IPS-18c (cell line): Measurements from ENCODE around the gene OTOP1.
"Not testable (repeated sequence)": the region's sequence is repeated elsewhere in the genome, so short reads cannot be mapped to it uniquely, and the experiment has no call there.

Source experiments
- H3K4me3 ChIP-seq: 2 replicates; pipeline ENCODE4 v1.7.0; 2013; ENCODE audit warnings: low read depth, mild to moderate bottlenecking, low read length, moderate library complexity; ENCODE audit not compliant: insufficient read depth
- H3K9me3 ChIP-seq: one replicate; pipeline ENCODE4 v1.6.1; 2013; ENCODE audit warnings: mild to moderate bottlenecking, low read length, moderate library complexity; ENCODE audit not compliant: control insufficient read depth, insufficient read depth

Gene OTOP1

DNA sequence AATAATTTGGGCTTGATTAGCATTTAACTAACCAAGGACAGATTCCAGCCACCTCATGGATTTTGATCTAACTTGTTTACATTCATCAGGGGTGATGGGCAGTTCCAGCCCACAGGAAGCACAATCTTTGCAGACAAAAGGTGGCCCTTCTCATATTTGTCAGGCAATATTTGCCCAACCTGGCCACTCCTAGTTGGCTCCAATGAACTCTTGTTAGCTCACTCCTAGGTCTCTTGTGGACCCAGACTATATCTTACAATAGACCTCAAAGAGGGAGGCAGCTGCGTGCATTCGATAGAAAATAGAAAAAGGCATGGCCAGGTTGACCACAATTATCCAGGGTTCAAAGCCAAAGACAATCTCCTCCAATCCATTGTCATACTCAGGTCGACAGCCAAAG is 38.2 kb downstream of the OTOP1 start:
- not testable (repeated sequence) for H3K4me3 ChIP-seq, H3K9me3 ChIP-seq

DNA sequence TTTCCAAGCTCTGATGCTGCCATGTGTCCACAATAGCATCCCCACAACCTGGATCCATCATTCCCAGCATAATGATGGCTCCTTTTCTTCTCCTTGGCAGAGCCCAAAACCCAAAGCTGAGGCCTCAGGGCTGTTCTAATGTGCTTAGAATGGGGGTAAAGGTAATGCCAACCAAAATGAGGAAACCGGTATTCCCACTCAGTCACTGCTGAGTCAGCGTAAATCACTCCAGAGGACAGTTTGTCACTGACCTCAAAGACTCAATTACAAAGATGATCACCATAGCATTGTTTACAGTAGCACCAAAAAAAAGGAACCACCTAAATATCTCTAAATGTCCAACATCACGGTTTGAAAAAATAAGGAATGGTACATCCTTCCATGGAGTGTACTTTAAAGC is 41.2 kb downstream of the OTOP1 start:
- H3K9me3 ChIP-seq = no peaks in the 10 kb centered on the region

DNA sequence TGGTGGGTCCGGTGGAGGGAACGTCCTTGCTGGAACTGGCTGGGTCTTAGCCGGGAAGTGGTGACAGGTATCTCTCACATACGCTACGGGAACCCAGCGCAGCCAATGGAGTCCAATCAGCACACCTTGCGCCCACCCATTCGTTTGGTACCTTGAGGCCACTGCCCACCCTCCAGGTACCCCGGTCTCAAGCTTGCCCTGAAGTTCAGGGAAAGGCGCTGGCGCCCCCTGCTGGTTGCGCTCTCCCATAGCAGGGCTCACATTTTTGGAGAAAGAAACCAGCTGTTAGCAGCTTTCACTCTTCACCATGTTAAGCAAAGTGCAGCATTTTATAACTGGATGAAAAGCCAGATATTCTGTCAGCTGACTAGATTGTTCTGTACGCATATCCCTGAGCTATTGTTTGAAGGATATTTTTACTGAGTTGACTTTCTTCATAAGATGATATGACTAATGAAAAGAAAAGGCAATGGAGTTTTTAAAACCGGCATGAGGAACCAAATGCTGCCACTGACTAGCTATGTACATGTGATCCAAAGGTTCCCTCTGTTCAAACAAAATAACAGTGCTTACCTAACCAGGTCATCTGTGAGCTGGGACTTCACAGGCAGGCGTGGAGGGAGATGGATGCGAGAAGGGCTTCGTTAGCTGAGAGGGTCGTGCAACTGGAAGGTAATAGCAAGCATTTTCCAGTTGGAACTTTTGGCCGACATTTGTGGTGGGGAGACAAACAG is 43.7 kb downstream of the OTOP1 start:
- Histone ChIP-seq H3K4me3 (no peak overlapping the region), H3K9me3 (no peaks in the 10 kb centered on the region)

More for the DNA sequence above, 41.2 kb downstream of the OTOP1 start:
- H3K4me3 ChIP-seq = no peak overlapping the region

DNA sequence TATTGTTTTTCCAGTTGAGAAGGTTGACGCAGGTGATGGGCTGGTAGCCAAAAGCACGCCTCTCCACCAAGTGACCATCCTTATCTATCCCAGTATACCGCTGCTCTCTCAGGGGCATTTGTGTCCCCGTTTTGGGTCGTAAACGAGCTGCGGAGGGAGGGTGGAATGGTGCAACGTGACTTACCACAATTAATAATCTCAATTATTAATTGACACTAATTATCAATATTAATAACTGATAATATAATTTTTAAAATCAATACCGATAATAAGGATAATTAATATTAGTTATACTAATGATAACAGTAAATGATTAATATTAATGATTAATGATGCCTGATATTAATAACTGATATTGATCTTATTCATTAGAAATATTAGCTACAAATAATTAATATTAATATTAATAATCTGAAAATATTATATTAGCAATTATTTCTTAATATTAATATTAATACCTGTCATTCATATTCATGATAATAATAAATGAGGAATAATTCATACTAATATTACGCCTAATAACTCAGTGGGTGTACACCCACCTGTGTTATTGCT is 56.1 kb downstream of the OTOP1 start:
- H3K4me3 ChIP-seq = no peak overlapping the region
- H3K9me3 ChIP-seq = no peaks in the 10 kb centered on the region

DNA sequence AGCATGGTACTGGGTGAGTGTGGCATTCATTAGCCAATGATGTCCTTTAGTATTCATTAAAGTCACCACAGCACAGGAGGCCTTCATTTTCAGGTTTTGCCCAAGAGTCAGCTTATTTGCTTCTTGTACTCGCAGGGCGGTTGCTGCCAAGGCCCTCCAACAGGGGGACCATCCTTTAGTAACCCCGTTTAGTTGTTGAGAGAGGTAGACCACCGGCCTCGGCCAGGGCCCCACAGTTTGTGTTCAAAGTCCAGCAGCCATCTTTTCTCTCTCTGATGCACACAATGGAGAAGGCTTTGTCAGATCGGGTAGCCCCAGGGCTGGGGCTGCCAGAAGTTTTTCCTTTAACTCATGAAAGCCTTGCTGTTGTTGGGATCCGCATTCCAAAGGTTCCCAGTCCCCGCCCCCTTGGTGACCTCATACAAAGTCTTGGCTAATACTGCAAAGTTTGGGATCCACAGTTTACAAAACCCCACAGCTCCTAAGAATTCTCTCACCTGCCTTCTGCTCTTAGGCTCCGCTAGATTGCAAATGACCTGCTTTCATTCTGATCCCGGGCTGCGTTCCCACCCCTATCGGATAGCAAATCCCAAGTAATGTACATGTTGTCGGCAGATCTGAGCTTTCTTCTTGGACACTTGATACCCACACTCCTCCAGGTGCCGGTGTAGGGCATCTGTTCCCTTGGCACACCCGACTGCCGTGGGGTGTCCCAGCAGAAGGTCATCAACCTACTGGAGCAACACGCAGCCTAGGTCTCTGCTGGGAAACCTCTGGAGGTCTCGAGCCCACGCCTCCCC is 58.5 kb downstream of the OTOP1 start:
- not testable (repeated sequence) for H3K9me3 ChIP-seq, H3K4me3 ChIP-seq

DNA sequence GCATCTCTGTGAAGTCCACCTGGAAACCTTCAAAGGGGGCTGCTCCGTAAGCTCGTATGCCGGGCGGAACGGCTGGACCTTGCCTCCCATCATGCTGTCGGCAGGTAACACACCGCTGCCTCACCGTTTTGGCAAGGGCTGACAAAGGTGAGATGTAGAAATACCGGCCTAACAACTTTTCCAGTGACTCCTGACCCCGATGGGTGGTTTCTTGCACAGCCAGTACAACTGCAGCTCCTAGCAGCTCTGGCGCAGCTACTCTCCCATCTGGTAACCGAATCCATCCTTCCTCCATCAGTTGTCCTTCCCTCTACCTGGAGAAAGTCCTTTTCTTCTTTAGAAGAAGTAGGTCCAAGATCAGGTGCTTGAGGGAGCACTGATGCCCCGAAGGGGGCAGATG is 59.7 kb downstream of the OTOP1 start:
- not testable (repeated sequence) for H3K9me3 ChIP-seq, H3K4me3 ChIP-seq

DNA sequence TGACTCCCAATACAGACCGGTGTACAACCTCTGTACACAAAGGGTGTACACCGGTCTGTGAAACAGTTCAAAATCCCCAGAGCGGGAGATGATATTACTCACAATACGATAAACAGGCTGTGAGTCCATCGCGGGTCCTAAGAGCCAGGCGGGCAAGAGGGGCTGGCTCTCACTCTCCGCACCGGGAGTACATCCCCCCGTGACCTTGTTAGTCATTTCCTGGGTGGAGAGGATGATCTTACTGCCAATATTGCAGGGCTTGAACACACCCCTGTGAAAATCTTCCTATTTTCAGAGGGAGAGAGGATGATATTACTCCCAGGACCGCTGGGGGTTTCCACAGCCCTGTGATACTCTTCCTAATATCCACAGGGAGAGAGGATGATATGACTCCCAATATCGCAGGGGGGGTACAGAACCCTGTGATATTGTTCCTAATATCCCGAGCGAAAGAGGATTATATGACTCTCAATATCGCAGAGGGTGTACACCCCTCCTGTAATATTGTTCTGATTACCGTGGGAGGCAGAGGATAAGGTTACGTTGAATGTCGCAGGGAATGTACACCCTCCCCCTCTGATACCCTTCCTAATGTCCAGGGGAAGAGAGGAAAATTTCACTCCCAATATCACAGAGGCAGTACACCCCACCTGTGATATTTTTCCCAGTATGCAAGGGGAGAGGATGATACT is 60.9 kb downstream of the OTOP1 start:
- not testable (repeated sequence) for H3K4me3 ChIP-seq, H3K9me3 ChIP-seq

DNA sequence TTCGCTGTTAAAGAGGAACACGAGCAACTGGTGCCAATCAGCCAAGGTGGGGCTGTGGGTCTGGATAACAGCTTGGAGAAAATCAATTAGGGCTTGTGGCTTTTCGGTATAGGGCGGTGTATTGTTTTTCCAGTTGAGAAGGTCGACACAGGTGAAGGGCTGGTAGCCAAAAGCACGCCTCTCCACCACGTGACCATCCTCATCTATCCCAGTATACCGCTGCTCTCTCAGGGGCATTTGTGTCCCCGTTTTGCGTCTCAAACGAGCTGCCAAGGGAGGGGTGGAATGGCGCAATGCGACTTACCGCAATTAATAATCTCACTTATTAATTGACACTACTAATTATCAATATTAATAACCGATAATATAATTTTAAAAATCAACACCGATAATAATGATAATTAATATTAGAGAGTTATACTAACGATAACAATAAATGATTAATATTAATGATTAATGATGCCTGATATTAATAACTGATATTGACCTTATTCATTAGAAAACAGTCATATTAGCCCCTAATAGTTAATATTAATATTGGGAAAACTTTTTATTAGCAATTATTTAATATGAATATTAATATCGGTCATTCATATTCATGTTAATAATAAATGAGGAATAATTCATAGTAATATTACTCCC is 62.1 kb downstream of the OTOP1 start:
- H3K4me3 ChIP-seq, H3K9me3 ChIP-seq: not testable (repeated sequence)

DNA sequence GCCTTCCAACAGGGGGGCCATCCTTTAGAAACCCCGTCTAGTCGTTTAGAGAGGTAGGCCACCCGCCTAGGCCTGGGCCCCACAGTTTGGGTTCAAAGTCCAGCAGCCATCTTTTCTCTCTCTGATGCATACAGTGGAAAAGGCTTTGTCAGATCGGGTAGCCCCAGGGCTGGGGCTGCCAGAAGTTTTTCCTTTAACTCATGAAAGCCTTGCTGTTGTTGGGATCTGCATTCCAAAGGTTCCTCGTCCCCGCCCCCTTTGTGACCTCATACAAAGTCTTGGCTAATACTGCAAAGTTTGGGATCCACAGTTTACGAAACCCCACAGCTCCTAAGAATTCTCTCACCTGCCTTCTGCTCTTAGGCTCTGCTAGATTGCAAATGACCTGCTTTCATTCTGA is 64.5 kb downstream of the OTOP1 start:
- not testable (repeated sequence) for H3K4me3 ChIP-seq

DNA sequence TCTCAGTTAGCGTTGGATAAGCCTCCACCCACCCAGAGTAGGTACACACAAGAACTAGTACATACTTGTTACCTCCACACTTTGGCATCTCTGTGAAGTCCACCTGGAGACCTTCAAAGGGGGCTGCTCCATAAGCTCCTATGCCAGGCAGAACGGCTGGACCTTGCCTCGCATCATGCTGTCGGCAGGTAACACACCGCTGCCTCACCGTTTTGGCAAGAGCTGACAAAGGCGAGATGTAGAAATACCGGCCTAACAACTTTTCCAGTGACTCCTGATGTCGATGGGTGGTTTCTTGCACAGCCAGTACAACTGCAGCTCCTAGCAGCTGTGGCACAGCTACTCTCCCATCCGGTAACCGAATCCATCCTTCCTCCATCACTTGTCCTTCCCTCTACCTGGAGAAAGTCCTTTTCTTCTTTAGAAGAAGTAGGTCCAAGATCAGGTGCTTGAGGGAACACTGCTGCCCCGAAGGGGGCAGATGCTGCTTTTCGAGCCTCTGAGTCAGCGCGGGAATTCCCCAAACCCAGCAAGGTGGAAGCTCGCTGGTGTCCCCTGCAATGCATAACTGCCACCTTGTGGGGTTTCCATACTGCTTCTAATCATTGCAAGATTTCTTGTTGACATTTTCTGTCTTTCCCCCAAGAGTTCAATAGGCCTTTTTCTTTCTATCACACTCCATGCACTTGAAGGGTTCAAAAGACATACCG is 65.6 kb downstream of the OTOP1 start:
- not testable (repeated sequence) for H3K9me3 ChIP-seq, H3K4me3 ChIP-seq

More for the DNA sequence above, 64.5 kb downstream of the OTOP1 start:
- not testable (repeated sequence) for H3K9me3 ChIP-seq

DNA sequence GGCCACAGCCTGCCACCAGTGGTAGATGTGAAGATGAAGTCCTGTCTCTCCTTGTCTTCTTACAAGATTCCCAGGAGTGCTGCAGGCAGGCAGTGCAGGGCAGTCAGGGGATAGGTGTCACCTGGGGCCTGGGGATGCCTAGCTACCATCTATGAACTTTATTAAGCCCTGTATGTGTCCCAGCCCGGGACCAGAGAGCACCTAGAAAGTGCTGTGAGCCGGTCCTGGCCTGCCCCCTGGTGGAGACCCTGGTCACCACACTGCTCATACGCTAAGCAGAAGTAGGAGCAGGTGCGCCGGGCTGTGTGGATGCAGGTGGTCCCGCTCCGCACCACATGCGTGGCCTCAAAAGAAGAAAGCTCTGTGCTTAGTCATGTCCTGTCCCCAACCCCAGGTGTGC is 81.1 kb downstream of the OTOP1 start:
- not testable (repeated sequence) for H3K4me3 ChIP-seq, H3K9me3 ChIP-seq

DNA sequence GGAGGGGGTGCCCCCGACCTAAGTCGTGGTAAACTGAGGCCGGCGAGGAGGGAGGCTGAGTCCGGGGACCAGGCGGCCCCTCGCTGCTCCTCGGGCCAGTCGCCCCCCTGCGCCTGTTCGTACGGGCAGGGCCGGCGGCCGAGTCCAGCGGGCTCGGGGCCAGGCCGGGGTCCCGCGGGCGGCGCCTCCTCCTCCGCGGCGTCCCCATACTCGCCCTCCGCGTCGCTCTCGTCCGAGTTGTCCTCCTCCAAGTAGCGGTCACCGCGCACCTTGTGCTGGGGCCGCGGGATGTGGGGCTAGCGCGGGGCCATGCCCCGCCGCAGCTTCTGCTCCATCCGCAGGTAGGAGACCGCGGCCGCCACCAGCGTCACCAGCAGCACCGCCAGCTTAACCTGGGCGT is 83.4 kb downstream of the OTOP1 start:
- not testable (repeated sequence) for H3K9me3 ChIP-seq
- peak overlapping the region; percentile 50; the same call in 1 of the 2 replicates for H3K4me3 ChIP-seq

DNA sequence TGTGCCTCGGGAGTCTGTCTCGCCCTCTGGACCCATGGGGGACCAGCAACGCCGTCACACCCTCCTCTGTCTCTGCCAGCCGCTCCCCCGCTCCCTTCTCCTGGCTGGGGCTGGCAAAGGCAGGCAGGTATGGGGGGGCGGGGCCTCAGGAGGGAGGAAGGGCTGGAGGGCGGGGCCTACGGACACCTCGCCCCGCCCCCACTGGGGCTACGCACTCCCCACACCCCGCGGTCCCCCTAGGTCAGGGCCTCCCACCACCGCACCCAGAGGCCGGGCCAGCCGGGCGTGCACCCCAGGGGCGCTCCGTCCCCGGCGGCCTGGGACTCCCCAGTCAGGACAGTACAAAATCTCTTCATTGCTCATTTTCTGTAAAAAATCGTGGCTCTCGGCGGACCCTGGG is 84.0 kb downstream of the OTOP1 start:
- not testable (repeated sequence) for H3K9me3 ChIP-seq
- H3K4me3 ChIP-seq = peak overlapping the region; percentile 50

DNA sequence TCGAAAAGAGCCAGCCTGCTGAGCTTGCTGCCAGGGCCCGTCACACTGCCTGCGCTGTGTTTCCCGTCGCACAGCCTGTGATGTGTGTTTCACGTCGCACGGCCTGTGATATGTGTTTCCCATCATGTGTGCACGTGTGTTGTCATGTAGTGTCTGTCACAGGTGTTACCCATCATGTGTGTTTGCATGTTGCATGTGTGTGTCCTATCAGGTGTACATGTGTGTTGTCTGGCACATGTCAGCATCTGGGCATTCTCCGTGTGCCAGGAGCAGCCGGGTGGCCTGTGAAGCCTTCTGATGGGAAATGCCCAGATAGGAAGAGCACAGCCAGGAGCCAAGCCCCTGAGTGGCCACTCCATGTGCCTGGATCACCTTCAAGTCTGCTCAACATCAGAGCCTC is 85.5 kb downstream of the OTOP1 start:
- not testable (repeated sequence) for H3K4me3 ChIP-seq, H3K9me3 ChIP-seq
